A204.1 (cell line): Measurements from ENCODE around the gene TP53BP1.
"Not testable (repeated sequence)": the region's sequence is repeated elsewhere in the genome, so short reads cannot be mapped to it uniquely, and the experiment has no call there.

ENCODE experiments used
- FAIRE-seq: peaks from 2 replicates; lab custom pipeline; 2012; peaks lifted over from hg19 to GRCh38; lab: Jason Lieb, UNC

The TP53BP1 gene, protein sequence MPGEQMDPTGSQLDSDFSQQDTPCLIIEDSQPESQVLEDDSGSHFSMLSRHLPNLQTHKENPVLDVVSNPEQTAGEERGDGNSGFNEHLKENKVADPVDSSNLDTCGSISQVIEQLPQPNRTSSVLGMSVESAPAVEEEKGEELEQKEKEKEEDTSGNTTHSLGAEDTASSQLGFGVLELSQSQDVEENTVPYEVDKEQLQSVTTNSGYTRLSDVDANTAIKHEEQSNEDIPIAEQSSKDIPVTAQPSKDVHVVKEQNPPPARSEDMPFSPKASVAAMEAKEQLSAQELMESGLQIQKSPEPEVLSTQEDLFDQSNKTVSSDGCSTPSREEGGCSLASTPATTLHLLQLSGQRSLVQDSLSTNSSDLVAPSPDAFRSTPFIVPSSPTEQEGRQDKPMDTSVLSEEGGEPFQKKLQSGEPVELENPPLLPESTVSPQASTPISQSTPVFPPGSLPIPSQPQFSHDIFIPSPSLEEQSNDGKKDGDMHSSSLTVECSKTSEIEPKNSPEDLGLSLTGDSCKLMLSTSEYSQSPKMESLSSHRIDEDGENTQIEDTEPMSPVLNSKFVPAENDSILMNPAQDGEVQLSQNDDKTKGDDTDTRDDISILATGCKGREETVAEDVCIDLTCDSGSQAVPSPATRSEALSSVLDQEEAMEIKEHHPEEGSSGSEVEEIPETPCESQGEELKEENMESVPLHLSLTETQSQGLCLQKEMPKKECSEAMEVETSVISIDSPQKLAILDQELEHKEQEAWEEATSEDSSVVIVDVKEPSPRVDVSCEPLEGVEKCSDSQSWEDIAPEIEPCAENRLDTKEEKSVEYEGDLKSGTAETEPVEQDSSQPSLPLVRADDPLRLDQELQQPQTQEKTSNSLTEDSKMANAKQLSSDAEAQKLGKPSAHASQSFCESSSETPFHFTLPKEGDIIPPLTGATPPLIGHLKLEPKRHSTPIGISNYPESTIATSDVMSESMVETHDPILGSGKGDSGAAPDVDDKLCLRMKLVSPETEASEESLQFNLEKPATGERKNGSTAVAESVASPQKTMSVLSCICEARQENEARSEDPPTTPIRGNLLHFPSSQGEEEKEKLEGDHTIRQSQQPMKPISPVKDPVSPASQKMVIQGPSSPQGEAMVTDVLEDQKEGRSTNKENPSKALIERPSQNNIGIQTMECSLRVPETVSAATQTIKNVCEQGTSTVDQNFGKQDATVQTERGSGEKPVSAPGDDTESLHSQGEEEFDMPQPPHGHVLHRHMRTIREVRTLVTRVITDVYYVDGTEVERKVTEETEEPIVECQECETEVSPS (N-terminal part only)

DNA sequence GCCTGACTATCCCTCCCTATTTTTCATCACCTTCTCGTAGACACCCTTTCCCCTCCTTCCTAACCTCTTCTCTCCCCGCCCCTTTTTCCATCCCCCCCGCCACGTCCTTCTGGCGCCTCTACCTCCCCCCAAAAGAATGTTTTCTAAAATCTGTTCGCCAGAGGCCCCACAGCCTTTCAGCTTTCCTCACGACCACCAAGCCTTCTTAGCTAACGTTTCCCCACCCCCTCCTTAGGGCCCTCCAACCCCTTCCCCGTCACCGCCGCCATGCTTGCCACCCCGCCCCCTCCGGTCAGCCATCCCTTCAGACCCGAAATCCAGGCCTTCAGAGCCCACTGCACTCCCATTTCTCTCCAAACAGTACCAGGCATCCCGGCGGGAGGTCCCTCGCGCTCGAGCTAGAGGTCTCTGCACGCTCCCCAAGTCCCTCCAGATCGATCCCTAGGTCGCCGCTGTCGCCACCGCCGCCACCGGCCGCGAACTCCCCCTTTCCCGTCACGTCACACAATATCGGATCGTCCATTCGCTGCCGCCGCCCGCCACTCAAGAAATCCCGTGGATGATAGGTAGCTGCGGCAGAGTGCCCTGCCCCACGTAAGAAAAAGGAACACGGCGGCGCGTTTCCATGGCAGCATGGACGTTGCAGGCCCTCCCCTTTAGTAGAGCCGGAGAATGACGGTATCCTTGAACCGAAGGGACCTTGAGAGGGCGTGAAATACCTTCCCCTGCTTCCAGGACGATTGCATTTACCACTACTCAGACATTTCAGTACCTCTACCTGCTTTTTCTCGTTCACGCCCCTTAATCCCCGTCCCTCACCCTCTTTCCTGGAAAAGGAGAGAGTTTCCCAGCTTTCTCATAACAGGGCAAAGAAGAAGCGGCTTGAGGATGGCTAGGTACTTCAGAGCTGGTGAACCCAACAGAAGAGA lies at the start of gene TP53BP1:
Gene TP53BP1, minus strand, starts transcription at position 484 of the 929 bp plus-strand sequence. Its CDS starts 113 bp downstream, at position 371.
- peak; percentile 93 for FAIRE-seq

DNA sequence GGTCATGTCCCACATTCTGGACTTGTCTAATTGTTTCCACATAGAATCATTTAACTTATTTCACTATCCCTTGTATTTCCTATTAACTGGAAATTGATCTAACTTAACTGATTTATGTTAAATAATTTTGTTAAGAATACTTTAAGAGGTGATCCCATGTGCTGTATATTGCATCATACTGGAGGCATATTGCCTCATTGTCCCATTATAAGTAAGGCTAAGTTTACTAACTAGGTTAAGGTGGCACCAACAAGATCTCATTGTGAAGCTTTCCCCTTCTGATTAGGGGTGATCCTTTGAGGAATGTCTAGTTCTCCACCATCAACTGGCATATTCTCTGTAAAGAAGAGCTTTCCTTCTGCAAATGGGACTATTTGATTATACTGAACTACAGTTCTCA lies 48.8 kb upstream of the TP53BP1 start:
- no peak for FAIRE-seq

GRCh38 chr15:43538091-43538490 lies 45.1 kb upstream of the TP53BP1 start:
- FAIRE-seq = no peak

GRCh38 chr15:43534897-43535296 lies 41.9 kb upstream of the TP53BP1 start:
- FAIRE-seq = no peak

GRCh38 chr15:43532826-43533225 lies 39.9 kb upstream of the TP53BP1 start:
- FAIRE-seq = not testable (repeated sequence)

GRCh38 chr15:43531018-43531670 lies 38.2 kb upstream of the TP53BP1 start:
- FAIRE-seq = no peak

DNA sequence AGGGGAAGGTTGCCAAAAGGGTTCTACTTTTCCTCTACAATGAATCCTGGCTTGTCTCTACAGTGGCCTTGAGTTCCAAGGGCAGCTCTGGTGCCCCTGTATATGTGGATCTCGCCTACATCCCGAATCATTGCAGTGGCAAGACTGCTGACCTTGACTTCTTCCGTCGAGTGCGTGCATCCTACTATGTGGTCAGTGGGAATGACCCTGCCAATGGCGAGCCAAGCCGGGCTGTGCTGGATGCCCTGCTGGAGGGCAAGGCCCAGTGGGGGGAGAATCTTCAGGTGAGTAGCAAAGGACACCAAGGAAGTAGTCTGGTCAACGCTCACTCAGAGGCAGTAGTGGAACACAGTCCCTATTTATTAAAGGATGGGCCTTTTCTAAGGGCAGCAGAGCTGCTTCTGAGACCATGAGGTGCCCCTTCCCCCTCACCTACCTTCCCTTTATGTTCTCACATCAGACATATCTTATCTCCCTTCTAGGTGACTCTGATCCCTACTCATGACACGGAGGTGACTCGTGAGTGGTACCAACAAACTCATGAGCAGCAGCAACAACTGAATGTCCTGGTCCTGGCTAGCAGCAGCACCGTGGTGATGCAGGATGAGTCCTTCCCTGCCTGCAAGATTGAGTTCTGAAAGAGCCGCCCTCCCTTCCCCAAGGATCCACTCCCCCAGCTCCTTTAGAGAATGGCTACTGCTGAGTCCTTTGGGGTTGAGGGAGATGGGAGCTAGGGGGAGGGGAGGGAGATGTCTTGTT lies 36.8 kb upstream of the TP53BP1 start:
- no peak for FAIRE-seq

- no peak for FAIRE-seq
These were observed 36.2 kb upstream of the TP53BP1 start for GRCh38 chr15:43529141-43529540.

DNA sequence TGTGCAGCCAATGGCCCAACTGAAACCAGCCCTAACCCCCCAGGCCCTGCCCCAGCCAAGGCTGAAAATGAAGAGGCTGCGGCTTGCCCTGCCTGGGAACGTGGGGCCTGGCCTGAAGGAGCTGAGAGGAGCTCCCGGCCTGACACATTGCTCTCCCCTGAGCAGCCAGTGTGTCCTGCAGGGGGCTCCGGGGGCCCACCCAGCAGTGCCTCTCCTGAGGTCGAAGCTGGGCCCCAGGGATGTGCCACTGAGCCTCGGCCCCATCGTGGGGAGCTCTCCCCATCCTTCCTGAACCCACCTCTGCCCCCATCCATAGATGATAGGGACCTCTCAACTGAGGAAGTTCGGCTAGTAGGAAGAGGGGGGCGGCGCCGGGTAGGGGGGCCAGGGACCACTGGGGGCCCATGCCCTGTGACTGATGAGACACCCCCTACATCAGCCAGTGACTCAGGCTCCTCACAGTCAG lies 35.6 kb upstream of the TP53BP1 start:
- FAIRE-seq = no peak

DNA sequence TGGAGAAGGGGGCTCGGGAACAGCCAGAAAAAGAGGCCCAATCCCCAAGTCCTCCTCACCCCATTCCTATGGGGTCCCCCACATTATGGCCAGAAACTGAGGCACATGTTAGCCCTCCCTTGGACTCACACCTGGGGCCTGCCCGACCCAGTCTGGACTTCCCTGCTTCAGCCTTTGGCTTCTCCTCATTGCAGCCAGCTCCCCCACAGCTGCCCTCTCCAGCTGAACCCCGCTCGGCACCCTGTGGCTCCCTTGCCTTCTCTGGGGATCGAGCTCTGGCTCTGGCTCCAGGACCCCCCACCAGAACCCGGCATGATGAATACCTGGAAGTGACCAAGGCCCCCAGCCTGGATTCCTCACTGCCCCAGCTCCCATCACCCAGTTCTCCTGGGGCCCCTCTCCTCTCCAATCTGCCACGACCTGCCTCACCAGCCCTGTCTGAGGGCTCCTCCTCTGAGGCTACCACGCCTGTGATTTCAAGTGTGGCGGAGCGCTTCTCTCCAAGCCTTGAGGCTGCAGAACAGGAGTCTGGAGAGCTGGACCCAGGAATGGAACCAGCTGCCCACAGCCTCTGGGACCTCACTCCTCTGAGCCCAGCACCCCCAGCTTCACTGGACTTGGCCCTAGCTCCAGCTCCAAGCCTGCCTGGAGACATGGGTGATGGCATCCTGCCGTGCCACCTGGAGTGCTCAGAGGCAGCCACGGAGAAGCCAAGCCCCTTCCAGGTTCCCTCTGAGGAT lies 35.0 kb upstream of the TP53BP1 start:
- FAIRE-seq = no peak

DNA sequence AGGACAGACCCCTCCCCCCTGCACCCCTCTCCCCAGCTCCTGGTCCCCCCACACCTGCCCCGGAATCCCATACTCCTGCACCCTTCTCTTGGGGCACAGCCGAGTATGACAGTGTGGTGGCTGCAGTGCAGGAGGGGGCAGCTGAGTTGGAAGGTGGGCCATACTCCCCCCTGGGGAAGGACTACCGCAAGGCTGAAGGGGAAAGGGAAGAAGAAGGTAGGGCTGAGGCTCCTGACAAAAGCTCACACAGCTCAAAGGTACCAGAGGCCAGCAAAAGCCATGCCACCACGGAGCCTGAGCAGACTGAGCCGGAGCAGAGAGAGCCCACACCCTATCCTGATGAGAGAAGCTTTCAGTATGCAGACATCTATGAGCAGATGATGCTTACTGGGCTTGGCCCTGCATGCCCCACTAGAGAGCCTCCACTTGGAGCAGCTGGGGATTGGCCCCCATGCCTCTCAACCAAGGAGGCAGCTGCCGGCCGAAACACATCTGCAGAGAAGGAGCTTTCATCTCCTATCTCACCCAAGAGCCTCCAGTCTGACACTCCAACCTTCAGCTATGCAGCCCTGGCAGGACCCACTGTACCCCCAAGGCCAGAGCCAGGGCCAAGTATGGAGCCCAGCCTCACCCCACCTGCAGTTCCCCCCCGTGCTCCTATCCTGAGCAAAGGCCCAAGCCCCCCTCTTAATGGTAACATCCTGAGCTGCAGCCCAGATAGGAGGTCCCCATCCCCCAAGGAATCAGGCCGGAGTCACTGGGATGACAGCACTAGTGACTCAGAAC lies 34.3 kb upstream of the TP53BP1 start:
- no peak for FAIRE-seq

DNA sequence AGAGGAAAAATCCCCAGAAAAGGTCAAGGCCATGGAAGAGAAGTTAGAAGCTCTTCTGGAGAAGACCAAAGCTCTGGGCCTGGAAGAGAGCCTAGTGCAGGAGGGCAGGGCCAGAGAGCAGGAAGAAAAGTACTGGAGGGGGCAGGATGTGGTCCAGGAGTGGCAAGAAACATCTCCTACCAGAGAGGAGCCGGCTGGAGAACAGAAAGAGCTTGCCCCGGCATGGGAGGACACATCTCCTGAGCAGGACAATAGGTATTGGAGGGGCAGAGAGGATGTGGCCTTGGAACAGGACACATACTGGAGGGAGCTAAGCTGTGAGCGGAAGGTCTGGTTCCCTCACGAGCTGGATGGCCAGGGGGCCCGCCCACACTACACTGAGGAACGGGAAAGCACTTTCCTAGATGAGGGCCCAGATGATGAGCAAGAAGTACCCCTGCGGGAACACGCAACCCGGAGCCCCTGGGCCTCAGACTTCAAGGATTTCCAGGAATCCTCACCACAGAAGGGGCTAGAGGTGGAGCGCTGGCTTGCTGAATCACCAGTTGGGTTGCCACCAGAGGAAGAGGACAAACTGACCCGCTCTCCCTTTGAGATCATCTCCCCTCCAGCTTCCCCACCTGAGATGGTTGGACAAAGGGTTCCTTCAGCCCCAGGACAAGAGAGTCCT lies 33.4 kb upstream of the TP53BP1 start:
- FAIRE-seq = no peak

GRCh38 chr15:43525131-43525530 lies 32.2 kb upstream of the TP53BP1 start:
- no peak for FAIRE-seq

DNA sequence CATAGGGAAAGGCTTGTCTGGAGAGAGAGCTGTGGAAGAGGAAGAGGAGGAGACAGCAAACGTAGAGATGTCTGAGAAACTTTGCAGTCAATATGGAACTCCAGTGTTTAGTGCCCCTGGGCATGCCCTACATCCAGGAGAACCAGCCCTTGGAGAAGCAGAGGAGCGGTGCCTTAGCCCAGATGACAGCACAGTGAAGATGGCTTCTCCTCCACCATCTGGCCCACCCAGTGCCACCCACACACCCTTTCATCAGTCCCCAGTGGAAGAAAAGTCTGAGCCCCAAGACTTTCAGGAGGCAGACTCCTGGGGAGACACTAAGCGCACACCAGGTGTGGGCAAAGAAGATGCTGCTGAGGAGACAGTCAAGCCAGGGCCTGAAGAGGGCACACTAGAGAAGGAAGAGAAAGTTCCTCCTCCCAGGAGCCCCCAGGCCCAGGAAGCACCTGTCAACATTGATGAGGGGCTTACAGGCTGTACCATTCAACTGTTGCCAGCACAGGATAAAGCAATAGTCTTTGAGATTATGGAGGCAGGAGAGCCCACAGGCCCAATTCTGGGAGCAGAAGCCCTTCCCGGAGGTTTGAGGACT lies 31.4 kb upstream of the TP53BP1 start:
- no peak for FAIRE-seq

GRCh38 chr15:43523646-43524045 lies 30.7 kb upstream of the TP53BP1 start:
- FAIRE-seq = no peak

DNA sequence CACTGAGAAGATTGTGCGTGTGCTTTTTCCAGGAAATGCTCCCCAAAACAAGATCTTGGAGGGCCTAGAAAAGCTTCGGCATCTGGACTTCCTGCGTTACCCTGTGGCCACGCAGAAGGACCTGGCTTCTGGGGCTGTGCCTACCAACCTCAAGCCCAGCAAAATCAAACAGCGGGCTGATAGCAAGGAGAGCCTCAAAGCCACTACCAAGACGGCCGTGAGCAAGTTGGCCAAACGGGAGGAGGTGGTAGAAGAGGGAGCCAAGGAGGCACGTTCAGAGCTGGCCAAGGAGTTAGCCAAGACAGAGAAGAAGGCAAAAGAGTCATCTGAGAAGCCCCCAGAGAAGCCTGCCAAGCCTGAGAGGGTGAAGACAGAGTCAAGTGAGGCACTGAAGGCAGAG lies 29.3 kb upstream of the TP53BP1 start:
- no peak for FAIRE-seq

- FAIRE-seq = no peak
These were observed 28.5 kb upstream of the TP53BP1 start for GRCh38 chr15:43521419-43521818.
